K562 (cell line): ENCODE results near the gene LRMDA. TPM values are rescaled to one million over a fixed set of nuclear protein-coding genes. Genes with fewer than 3 reads are reported as not detected.

Experiments
- CHD1 ChIP-seq: fragments of 200-600 bp; sonication (generic); IDR thresholded peaks from one replicate; pipeline ENCODE4 v1.6.1; 2012; ENCODE audit warnings: mild to moderate bottlenecking, moderate library complexity, low read length, inconsistent platforms
- COPS2 ChIP-seq: fragments of 450-650 bp; conservative IDR thresholded peaks from 2 replicates; pipeline ENCODE4 v1.6.1; 2016; ENCODE audit warnings: mild to moderate bottlenecking, moderate library complexity
- EP300 ChIP-seq: IDR thresholded peaks from 2 replicates; pipeline ENCODE4 v1.6.1; 2012; ENCODE audit warnings: low read length, improper control_type of control experiment
- FOXA3 ChIP-seq, 2 experiments: fragments of 450-650 bp in 1 of 2; sonication (generic) in 1 of 2; formaldehyde crosslinking; IDR thresholded peaks in 1 of 2; conservative IDR thresholded peaks in 1 of 2; 2 replicates each; pipeline versions ENCODE4 v1.4.0 to v1.8.0; 2020 to 2022; ENCODE audit warnings: mild to moderate bottlenecking in 2 of 2, missing genetic modification reagents in 1 of 2
- GTF2E2 ChIP-seq: fragments of 200-800 bp; sonication (Bioruptor generic); IDR thresholded peaks from 2 replicates; pipeline ENCODE4 v1.6.1; 2016; ENCODE audit warnings: missing genetic modification characterization, missing compliant biosample characterization
- JUND ChIP-seq, 2 experiments: IDR thresholded peaks; 2 replicates in 1 of 2; 3 replicates in 1 of 2; pipeline ENCODE4 v1.6.1; 2011; ENCODE audit warnings: borderline replicate concordance in 2 of 2, low read depth in 2 of 2, low read length in 2 of 2, improper control_type of control experiment in 1 of 2, missing biosample characterization in 1 of 2, missing genetic modification characterization in 1 of 2, missing genetic modification reagents in 1 of 2
- KDM1A ChIP-seq, 2 experiments: fragments of 450-650 bp; IDR thresholded peaks; 2 replicates each; pipeline ENCODE4 v1.6.1; 2016; ENCODE audit warnings: mild to moderate bottlenecking in 2 of 2
- KDM2B ChIP-seq: fragments of 250-450 bp; sonication (Bioruptor Pico); IDR thresholded peaks from 2 replicates; pipeline ENCODE4 v1.8.0; 2021; ENCODE audit warnings: mild to moderate bottlenecking, moderate library complexity
- MXD1 ChIP-seq: fragments of 250-450 bp; sonication (Bioruptor Pico); IDR thresholded peaks from 2 replicates; pipeline ENCODE4 v1.8.0; 2021; ENCODE audit warnings: borderline replicate concordance, mild to moderate bottlenecking, moderate library complexity; ENCODE audit not compliant: poor library complexity, severe bottlenecking
- NUFIP1 ChIP-seq: fragments of 450-650 bp; IDR thresholded peaks from 2 replicates; pipeline ENCODE4 v1.6.1; 2018; ENCODE audit not compliant: partially characterized antibody
- PHB ChIP-seq: fragments of 250-450 bp; sonication (Bioruptor Pico); IDR thresholded peaks from 2 replicates; pipeline ENCODE4 v1.5.0; 2021
- PHF20 ChIP-seq: fragments of 450-650 bp; IDR thresholded peaks from 2 replicates; pipeline ENCODE4 v1.6.1; 2018; ENCODE audit not compliant: partially characterized antibody
- PML ChIP-seq: IDR thresholded peaks from 2 replicates; pipeline ENCODE4 v1.6.1; 2012; ENCODE audit warnings: low read length, inconsistent platforms
- RBM22 ChIP-seq: fragments of 200-400 bp; formaldehyde crosslinking; IDR thresholded peaks from 2 replicates; pipeline ENCODE4 v1.6.1; 2018; ENCODE audit warnings: low read length, low read depth; ENCODE audit not compliant: poor library complexity, severe bottlenecking
- SNIP1 ChIP-seq: fragments of 450-650 bp; IDR thresholded peaks from 2 replicates; pipeline ENCODE4 v1.7.1; 2017; ENCODE audit warnings: low read depth, mild to moderate bottlenecking
- TFAM ChIP-seq: fragments of 250-450 bp; sonication (Bioruptor Pico); conservative IDR thresholded peaks from 2 replicates; pipeline ENCODE4 v1.5.0; 2021; ENCODE audit warnings: mild to moderate bottlenecking, moderate library complexity
- XRCC5 ChIP-seq: fragments of 200-400 bp; formaldehyde crosslinking; IDR thresholded peaks from 2 replicates; pipeline ENCODE4 v1.6.1; 2017; ENCODE audit warnings: low read depth, mild to moderate bottlenecking, low read length
- ZNF280A ChIP-seq: fragments of 450-650 bp; IDR thresholded peaks from 2 replicates; pipeline ENCODE4 v1.6.1; 2018; ENCODE audit warnings: mild to moderate bottlenecking, low read depth; ENCODE audit not compliant: partially characterized antibody
- ZNF431 ChIP-seq: sonication (generic); formaldehyde crosslinking; IDR thresholded peaks from 2 replicates; pipeline ENCODE4 v1.8.0; 2022; ENCODE audit warnings: mild to moderate bottlenecking, missing genetic modification reagents
- ZNF766 ChIP-seq: fragments of 200-800 bp; sonication (Bioruptor generic); conservative IDR thresholded peaks from 2 replicates; pipeline ENCODE4 v1.6.1; 2016; ENCODE audit warnings: missing genetic modification characterization, missing compliant biosample characterization
- polyA plus RNA-seq, 8 experiments: library from polyadenylated mRNA; depleted of rRNA in 4 of 8; stranded (reverse) in 5 of 8; unstranded in 3 of 8; fragments of >200 nt; fragmentation: Nextera tagmentation in 2 of 8; fragmentation: Illumina TruSeq in 1 of 8; extraction: Ambion mirVana in 2 of 8; extraction: Trizol in 1 of 8; gene quantifications; 2 replicates each; pipeline versions ENCODE4 v1.2.1 to v1.2.3, GENCODE V29; 2011 to 2014; ENCODE audit warnings: inconsistent platforms in 1 of 8, missing spikeins in 1 of 8
- total RNA-seq, 7 experiments: library from RNA; depleted of rRNA in 6 of 7; stranded (reverse); fragments of >200 nt in 6 of 7; fragmentation: Illumina TruSeq in 2 of 7; extraction: Trizol in 2 of 7; gene quantifications; 2 replicates each; pipeline versions ENCODE4 v1.2.1 to v1.2.3, GENCODE V29; 2011 to 2021; ENCODE audit warnings: low replicate concordance in 1 of 7
- TF ChIP-seq, protein P1 (sequence below): fragments of 250-450 bp; sonication (Bioruptor Pico); IDR thresholded peaks from 2 replicates; pipeline ENCODE4 v1.4.0; 2020; ENCODE audit warnings: mild to moderate bottlenecking, moderate library complexity, borderline replicate concordance
- TF ChIP-seq, protein P2 (sequence below): fragments of 200-400 bp; formaldehyde crosslinking; IDR thresholded peaks from 2 replicates; pipeline ENCODE4 v1.6.1; 2017; ENCODE audit warnings: mild to moderate bottlenecking, low read depth, low read length, moderate library complexity

The LRMDA gene
- total and polyA plus RNA-seq, 9 of the 15 experiments (the other 6 are each of a cell fraction or from before 2014, with no cell fraction given) = 0.25 TPM; not detected in 8

DNA sequence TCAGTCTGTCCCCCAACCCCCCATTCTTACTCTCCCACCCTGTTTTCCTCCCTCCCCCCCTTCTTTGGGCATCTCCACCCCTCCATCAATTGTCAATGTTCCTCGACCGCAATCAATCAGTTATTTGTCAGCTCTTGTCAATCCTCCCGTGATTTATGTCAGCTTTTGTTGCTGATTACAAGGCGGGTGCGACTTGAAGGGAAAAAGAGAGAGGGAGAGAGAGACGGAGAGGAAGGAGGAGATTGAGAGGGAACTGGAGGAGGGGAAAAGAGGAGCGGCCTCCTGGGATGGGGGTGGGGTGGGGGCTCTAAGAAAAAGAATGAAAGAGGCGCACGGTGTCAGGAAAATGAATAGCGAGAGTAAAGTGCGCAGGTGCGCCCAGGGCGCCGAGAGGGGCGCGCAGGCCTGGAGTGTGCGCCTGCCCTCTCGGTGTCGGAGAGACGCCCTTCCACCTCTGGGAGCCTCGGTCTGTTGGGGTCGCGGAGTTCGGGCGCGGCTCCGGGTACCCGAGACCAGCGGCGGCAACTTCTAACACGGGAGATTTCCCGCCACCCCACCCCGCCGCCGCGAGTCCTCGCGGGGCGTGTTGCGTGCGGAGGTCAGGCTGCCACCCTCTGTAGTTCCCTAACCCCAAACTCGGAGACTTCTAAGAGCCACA, 28.8 kb upstream of the LRMDA start (continued):
- TF ChIP-seq, protein P1, sequence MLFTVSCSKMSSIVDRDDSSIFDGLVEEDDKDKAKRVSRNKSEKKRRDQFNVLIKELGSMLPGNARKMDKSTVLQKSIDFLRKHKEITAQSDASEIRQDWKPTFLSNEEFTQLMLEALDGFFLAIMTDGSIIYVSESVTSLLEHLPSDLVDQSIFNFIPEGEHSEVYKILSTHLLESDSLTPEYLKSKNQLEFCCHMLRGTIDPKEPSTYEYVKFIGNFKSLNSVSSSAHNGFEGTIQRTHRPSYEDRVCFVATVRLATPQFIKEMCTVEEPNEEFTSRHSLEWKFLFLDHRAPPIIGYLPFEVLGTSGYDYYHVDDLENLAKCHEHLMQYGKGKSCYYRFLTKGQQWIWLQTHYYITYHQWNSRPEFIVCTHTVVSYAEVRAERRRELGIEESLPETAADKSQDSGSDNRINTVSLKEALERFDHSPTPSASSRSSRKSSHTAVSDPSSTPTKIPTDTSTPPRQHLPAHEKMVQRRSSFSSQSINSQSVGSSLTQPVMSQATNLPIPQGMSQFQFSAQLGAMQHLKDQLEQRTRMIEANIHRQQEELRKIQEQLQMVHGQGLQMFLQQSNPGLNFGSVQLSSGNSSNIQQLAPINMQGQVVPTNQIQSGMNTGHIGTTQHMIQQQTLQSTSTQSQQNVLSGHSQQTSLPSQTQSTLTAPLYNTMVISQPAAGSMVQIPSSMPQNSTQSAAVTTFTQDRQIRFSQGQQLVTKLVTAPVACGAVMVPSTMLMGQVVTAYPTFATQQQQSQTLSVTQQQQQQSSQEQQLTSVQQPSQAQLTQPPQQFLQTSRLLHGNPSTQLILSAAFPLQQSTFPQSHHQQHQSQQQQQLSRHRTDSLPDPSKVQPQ = no peak
- TF ChIP-seq RBM22 = no peak
- TF ChIP-seq ZNF766 (CRISPR knock-in tag) = no peak
- peak; percentile 54 to 65; a peak in 2 of 4 replicates for TF ChIP-seq KDM1A (IDR thresholded peaks at IDR 0.05)
- no peak for TF ChIP-seq MXD1
- no peak for TF ChIP-seq EP300
- TF ChIP-seq, protein P2, sequence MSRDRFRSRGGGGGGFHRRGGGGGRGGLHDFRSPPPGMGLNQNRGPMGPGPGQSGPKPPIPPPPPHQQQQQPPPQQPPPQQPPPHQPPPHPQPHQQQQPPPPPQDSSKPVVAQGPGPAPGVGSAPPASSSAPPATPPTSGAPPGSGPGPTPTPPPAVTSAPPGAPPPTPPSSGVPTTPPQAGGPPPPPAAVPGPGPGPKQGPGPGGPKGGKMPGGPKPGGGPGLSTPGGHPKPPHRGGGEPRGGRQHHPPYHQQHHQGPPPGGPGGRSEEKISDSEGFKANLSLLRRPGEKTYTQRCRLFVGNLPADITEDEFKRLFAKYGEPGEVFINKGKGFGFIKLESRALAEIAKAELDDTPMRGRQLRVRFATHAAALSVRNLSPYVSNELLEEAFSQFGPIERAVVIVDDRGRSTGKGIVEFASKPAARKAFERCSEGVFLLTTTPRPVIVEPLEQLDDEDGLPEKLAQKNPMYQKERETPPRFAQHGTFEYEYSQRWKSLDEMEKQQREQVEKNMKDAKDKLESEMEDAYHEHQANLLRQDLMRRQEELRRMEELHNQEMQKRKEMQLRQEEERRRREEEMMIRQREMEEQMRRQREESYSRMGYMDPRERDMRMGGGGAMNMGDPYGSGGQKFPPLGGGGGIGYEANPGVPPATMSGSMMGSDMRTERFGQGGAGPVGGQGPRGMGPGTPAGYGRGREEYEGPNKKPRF = no peak
- TF ChIP-seq ZNF280A = no peak
- TF ChIP-seq SNIP1 = no peak
- TF ChIP-seq COPS2 = no peak
- no peak for TF ChIP-seq KDM2B (CRISPR knock-in tag)
- TF ChIP-seq NUFIP1 = no peak
- no peak for TF ChIP-seq JUND (IDR thresholded peaks at IDR 0.05; ENCODE audit: borderline replicate concordance, low read depth, low read length)
- TF ChIP-seq JUND (tag; IDR thresholded peaks at IDR 0.05; ENCODE audit: borderline replicate concordance, low read depth, low read length) = no peak
- no peak for TF ChIP-seq PHF20
- TF ChIP-seq PHB (CRISPR knock-in tag) = no peak
- no peak for TF ChIP-seq TFAM (CRISPR knock-in tag)
- no peak for TF ChIP-seq CHD1
- TF ChIP-seq PML = no peak
- TF ChIP-seq FOXA3 (CRISPR knock-in tag; conservative IDR thresholded peaks at IDR 0.05 in 1 of 2, IDR thresholded peaks at IDR 0.05 in 1 of 2) = no peak
- TF ChIP-seq XRCC5 = no peak
- no peak for TF ChIP-seq GTF2E2
- TF ChIP-seq ZNF431 (CRISPR knock-in tag) = no peak
